Measurements from ENCODE around the gene EIF2D. TPM values are rescaled to one million over a fixed set of nuclear protein-coding genes. Genes with fewer than 3 reads are reported as not detected.

Gene EIF2D
- polyA plus RNA-seq, 3 donors = 16.4 to 31.6 (median 16.8) TPM

DNA sequence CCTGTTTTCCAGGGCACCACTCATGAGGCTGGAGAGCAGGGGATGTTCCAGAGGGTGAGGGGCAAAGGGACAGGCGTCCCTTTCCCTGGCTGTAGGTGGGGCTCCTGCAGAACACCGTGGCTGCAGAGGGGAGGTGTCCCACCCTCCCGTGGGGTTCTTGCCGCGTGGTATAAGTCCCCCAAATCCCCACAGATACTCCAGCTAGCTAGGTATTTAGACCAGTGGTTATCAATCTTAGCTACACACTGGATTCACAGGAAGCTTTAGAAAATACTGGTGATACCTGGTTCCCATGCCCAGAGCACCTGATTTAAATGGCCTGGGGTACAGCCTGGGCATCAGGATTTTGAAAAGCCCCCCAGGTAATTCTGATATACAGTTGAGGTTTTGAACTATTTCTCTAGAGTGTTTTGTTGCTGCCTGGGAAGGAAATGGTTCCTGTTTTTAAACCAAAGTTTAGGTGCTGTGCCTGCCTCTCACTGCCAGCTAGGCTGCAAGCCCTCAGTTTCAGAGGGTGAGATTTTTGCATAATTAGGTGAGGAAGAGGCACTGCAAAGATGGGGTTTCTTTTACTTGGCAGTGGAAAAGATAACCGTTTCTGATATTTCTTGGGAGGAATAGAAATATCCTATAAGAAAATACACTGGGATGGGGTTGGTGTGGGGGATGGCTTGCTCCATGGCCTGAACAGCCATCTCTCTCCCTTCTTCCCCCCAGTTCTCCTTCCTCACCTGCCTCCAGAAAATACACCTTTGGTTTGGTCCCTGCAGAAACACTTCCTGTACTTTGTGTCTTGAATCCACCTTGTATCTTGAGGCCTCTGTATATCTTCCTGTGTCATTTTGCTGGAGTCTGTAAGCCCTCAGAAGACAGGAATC, 53.2 kb downstream of the EIF2D start:
- H3K27me3 ChIP-seq (ENCODE audit: control insufficient read depth in 2 of 2, insufficient read depth in 2 of 2, low read length in 2 of 2) = no peaks in the 10 kb centered on the region
- H3K27me3 Mint-ChIP-seq (ENCODE audit: low read depth in 3 of 3) = peaks cover 0 to 5% (median 0%) of the 10 kb centered on the region in 3 donors
- peaks cover 49 to 53% of the 10 kb centered on the region in 2 donors for H3K36me3 Mint-ChIP-seq
- H3K36me3 ChIP-seq (replicated peaks in 1 of 2; ENCODE audit: control insufficient read depth in 1 of 2, insufficient read depth in 2 of 2, low read length in 2 of 2) = peaks cover 31 to 41% of the 10 kb centered on the region in 2 donors
- peaks cover 0 to 2% (median 0%) of the 10 kb centered on the region in 7 donors for H3K9me3 Mint-ChIP-seq
- TF ChIP-seq, protein P1, sequence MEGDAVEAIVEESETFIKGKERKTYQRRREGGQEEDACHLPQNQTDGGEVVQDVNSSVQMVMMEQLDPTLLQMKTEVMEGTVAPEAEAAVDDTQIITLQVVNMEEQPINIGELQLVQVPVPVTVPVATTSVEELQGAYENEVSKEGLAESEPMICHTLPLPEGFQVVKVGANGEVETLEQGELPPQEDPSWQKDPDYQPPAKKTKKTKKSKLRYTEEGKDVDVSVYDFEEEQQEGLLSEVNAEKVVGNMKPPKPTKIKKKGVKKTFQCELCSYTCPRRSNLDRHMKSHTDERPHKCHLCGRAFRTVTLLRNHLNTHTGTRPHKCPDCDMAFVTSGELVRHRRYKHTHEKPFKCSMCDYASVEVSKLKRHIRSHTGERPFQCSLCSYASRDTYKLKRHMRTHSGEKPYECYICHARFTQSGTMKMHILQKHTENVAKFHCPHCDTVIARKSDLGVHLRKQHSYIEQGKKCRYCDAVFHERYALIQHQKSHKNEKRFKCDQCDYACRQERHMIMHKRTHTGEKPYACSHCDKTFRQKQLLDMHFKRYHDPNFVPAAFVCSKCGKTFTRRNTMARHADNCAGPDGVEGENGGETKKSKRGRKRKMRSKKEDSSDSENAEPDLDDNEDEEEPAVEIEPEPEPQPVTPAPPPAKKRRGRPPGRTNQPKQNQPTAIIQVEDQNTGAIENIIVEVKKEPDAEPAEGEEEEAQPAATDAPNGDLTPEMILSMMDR (IDR thresholded peaks at IDR 0.05) = no peak
- peak overlapping the region; percentile 100 for H3K9ac ChIP-seq (ENCODE audit: insufficient read depth, low read length, poor library complexity, severe bottlenecking)
- 50% methylated on average over 1 of the region's 6 CpGs for WGBS (ENCODE audit: insufficient coverage)
- H3K4me3 Mint-ChIP-seq = peak overlapping the region; percentile 98 to 99
- H3K9me3 ChIP-seq (replicated peaks in 1 of 2; ENCODE audit: control insufficient read depth in 1 of 2, insufficient read depth in 1 of 2, low read length in 2 of 2) = no peaks in the 10 kb centered on the region
- H3K4me1 ChIP-seq (ENCODE audit: control insufficient read depth in 1 of 2, insufficient read depth in 2 of 2, low read length in 2 of 2) = peaks cover 59 to 73% of the 10 kb centered on the region in 2 donors
- peak overlapping the region; percentile 91 for H3K4me2 ChIP-seq (replicated peaks; ENCODE audit: extremely low read depth, low read length, poor library complexity, severe bottlenecking)
- peaks cover 51% of the 10 kb centered on the region for H4K20me1 ChIP-seq (ENCODE audit: insufficient read depth, low read length)
- H2AFZ ChIP-seq (ENCODE audit: insufficient read depth, low read depth, low read length, poor library complexity, severe bottlenecking) = no peak overlapping the region
- peak overlapping the region; percentile 93 to 99 (median 95) for H3K4me3 ChIP-seq (replicated peaks in 1 of 3; ENCODE audit: low read depth in 2 of 3, low read length in 3 of 3)
- peak in 2 of 3 donors; percentile 32 to 50 for DNase-seq
- intact Hi-C loops (cut with micrococcal nuclease) = loop anchor here in 1 of 2 donors (2.0 kb wide), 1 partner anchor 22 kb away; no protein-coding TSS in a partner anchor
- H3K27ac Mint-ChIP-seq = peak overlapping the region; percentile 99 to 100 (median 99)
- peaks cover 75% of the 10 kb centered on the region for H3K79me2 ChIP-seq (ENCODE audit: insufficient read depth, low read length)
- peak overlapping the region; percentile 93 to 100 for H3K27ac ChIP-seq (ENCODE audit: low read depth in 1 of 2, low read length in 2 of 2)
- peaks cover 72% of the 10 kb centered on the region for H3K4me1 Mint-ChIP-seq

- Histone ChIP-seq H3K27ac (ENCODE audit: low read depth in 1 of 2, low read length in 2 of 2) (peak overlapping the region; percentile 93 to 100), H3K4me2 (replicated peaks; ENCODE audit: extremely low read depth, low read length, poor library complexity, severe bottlenecking) (peak overlapping the region; percentile 91), H3K27me3 (ENCODE audit: control insufficient read depth in 2 of 2, insufficient read depth in 2 of 2, low read length in 2 of 2) (no peaks in the 10 kb centered on the region), H3K36me3 (replicated peaks in 1 of 2; ENCODE audit: control insufficient read depth in 1 of 2, insufficient read depth in 2 of 2, low read length in 2 of 2) (peaks cover 24 to 33% of the 10 kb centered on the region in 2 donors), H3K4me3 (replicated peaks in 1 of 3; ENCODE audit: low read depth in 2 of 3, low read length in 3 of 3) (peak overlapping the region; percentile 93 to 99 (median 95)), H3K9ac (ENCODE audit: insufficient read depth, low read length, poor library complexity, severe bottlenecking) (peak overlapping the region; percentile 100), H2AFZ (ENCODE audit: insufficient read depth, low read depth, low read length, poor library complexity, severe bottlenecking) (no peak overlapping the region), H4K20me1 (ENCODE audit: insufficient read depth, low read length) (peaks cover 39% of the 10 kb centered on the region), H3K9me3 (replicated peaks in 1 of 2; ENCODE audit: control insufficient read depth in 1 of 2, insufficient read depth in 1 of 2, low read length in 2 of 2) (no peaks in the 10 kb centered on the region), H3K4me1 (ENCODE audit: control insufficient read depth in 1 of 2, insufficient read depth in 2 of 2, low read length in 2 of 2) (peaks cover 47 to 61% of the 10 kb centered on the region in 2 donors), H3K79me2 (ENCODE audit: insufficient read depth, low read length) (peaks cover 63% of the 10 kb centered on the region)
- Mint-ChIP-seq H3K4me3 (peak overlapping the region; percentile 98 to 99), H3K27me3 (ENCODE audit: low read depth in 3 of 3) (peaks cover 0 to 5% (median 1%) of the 10 kb centered on the region in 3 donors), H3K4me1 (peaks cover 62% of the 10 kb centered on the region), H3K27ac (peak overlapping the region; percentile 99 to 100 (median 99)), H3K36me3 (peaks cover 38 to 42% of the 10 kb centered on the region in 2 donors), H3K9me3 (peaks cover 0 to 2% (median 0%) of the 10 kb centered on the region in 7 donors)
- TF ChIP-seq, protein P1 (IDR thresholded peaks at IDR 0.05) = no peak
- 0% methylated on average over 10 of the region's 14 CpGs for WGBS (ENCODE audit: insufficient coverage)
- intact Hi-C loops (cut with micrococcal nuclease) = loop anchor here in 1 of 2 donors (2.0 kb wide), 1 partner anchor 23 kb away; no protein-coding TSS in a partner anchor
- DNase-seq = peak; percentile 88 to 95 (median 94)
These were observed 54.4 kb downstream of the EIF2D start for GRCh38 chr1:206557636-206558473.
